Raji (cell line): ENCODE measurements around the gene ATAD3C.

Source experiments
- POLR2A ChIP-seq: IDR thresholded peaks from 2 replicates; pipeline ENCODE4 v1.6.1; 2011; ENCODE audit warnings: low read depth, low read length, control low read depth; ENCODE audit not compliant: insufficient read depth

Gene ATAD3C

GRCh38 chr1:1437033-1437903, 12.2 kb upstream of the ATAD3C start:
- no peak for TF ChIP-seq POLR2A

GRCh38 chr1:1437904-1438376, 11.5 kb upstream of the ATAD3C start:
- no peak for TF ChIP-seq POLR2A

GRCh38 chr1:1438531-1439381, 10.7 kb upstream of the ATAD3C start:
- TF ChIP-seq POLR2A, result no peak

- no peak for TF ChIP-seq POLR2A
Observed at GRCh38 chr1:1439546-1440261, 9.8 kb upstream of the ATAD3C start.

GRCh38 chr1:1440262-1441001, 9.1 kb upstream of the ATAD3C start:
- no peak for TF ChIP-seq POLR2A

- TF ChIP-seq POLR2A, result no peak
Observed at GRCh38 chr1:1441002-1441888, 8.2 kb upstream of the ATAD3C start.

- no peak for TF ChIP-seq POLR2A
Observed at GRCh38 chr1:1442069-1442770, 7.3 kb upstream of the ATAD3C start.

- no peak for TF ChIP-seq POLR2A
Observed at GRCh38 chr1:1451696-1452364, 2.3 kb downstream of the ATAD3C start.

- TF ChIP-seq POLR2A, result no peak
Observed at GRCh38 chr1:1452882-1453281, 3.4 kb downstream of the ATAD3C start.

- TF ChIP-seq POLR2A, result no peak
Observed at GRCh38 chr1:1455366-1455884, 5.9 kb downstream of the ATAD3C start.

- no peak for TF ChIP-seq POLR2A
Observed at GRCh38 chr1:1460540-1461130, 11.1 kb downstream of the ATAD3C start.

- TF ChIP-seq POLR2A, result no peak
Observed at GRCh38 chr1:1461721-1462317, 12.3 kb downstream of the ATAD3C start.
